IMR-90 (cell line): ENCODE results near the gene MGLL. TPM values are rescaled to one million over a fixed set of nuclear protein-coding genes. Genes with fewer than 3 reads are reported as not detected.
A peak's percentile ranks its signal among the peaks of the same experiment; 100 is the strongest.

Experiments used
- ATAC-seq: fragments of 200-7000 bp; cut with Tn5 transposase; 2 replicates; pipeline ENCODE4 v1.9.1; 2020; ENCODE audit warnings: low read depth, mild to moderate bottlenecking, moderate library complexity
- BruUV-seq: library from RNA; stranded (reverse); fragments of 400-500 nt; replicated peaks from 2 replicates; lab custom pipeline; 2021; lab: Mats Ljungman, UMichigan
- CTCF ChIA-PET: fragments of 300-600 bp; formaldehyde crosslinking; extraction: SDS; loops from one replicate; lab custom pipeline; 2021; ENCODE audit warnings: antibody characterized with exemption; lab: Yijun Ruan, JAX
- POLR2A ChIA-PET: fragments of 300-600 bp; sonication (Branson Sonifier 250); formaldehyde crosslinking; loops from one replicate; lab custom pipeline; 2022; ENCODE audit warnings: antibody characterized with exemption; ENCODE audit not compliant: unreplicated experiment; lab: Charles Lee
- DNase-seq: peaks from one replicate; pipeline ENCODE4 v3.0.0; 2013
- H2AFZ ChIP-seq: replicated peaks from 2 replicates; pipeline ENCODE3; 2013; ENCODE audit warnings: low read length, mild to moderate bottlenecking; ENCODE audit not compliant: poor library complexity
- H2AK5ac ChIP-seq: 2 replicates; pipeline ENCODE4 v1.6.1; 2013; ENCODE audit warnings: low read depth, low read length, inconsistent platforms
- H2AK9ac ChIP-seq: replicated peaks from 2 replicates; pipeline ENCODE3; 2013; ENCODE audit warnings: mild to moderate bottlenecking, low read depth, low read length, moderate library complexity; ENCODE audit not compliant: poor library complexity
- H2BK120ac ChIP-seq: 2 replicates; pipeline ENCODE4 v1.6.1; 2013; ENCODE audit warnings: low read depth, low read length, inconsistent platforms
- H2BK15ac ChIP-seq: 3 replicates; pipeline ENCODE4 v1.6.1; 2013; ENCODE audit warnings: low read depth, low read length, inconsistent platforms
- H2BK20ac ChIP-seq: 2 replicates; pipeline ENCODE4 v1.6.1; 2013; ENCODE audit warnings: low read depth, mild to moderate bottlenecking, inconsistent platforms, low read length, moderate library complexity
- H2BK5ac ChIP-seq: 2 replicates; pipeline ENCODE4 v1.6.1; 2013; ENCODE audit warnings: mild to moderate bottlenecking, low read depth, low read length, inconsistent platforms; ENCODE audit not compliant: poor library complexity, severe bottlenecking
- H3K14ac ChIP-seq: replicated peaks from 2 replicates; pipeline ENCODE4 v1.6.1; 2013; ENCODE audit warnings: low read depth, low read length, inconsistent platforms
- H3K18ac ChIP-seq: 2 replicates; pipeline ENCODE4 v1.6.1; 2013; ENCODE audit warnings: low read depth, low read length, control low read depth
- H3K23ac ChIP-seq: 2 replicates; pipeline ENCODE4 v1.6.1; 2013; ENCODE audit warnings: low read depth, low read length, inconsistent platforms
- H3K27ac ChIP-seq: 2 replicates; pipeline ENCODE4 v1.5.1; 2013; ENCODE audit warnings: mild to moderate bottlenecking, control low read depth, low read length; ENCODE audit not compliant: insufficient read depth
- H3K27me3 ChIP-seq: 2 replicates; pipeline ENCODE4 v1.6.1; 2013; ENCODE audit warnings: low read length; ENCODE audit not compliant: control insufficient read depth, insufficient read depth
- H3K36me3 ChIP-seq: 2 replicates; pipeline ENCODE4 v1.6.1; 2013; ENCODE audit warnings: low read length, mixed read lengths; ENCODE audit not compliant: control insufficient read depth, insufficient read depth
- H3K4ac ChIP-seq: 2 replicates; pipeline ENCODE4 v1.6.1; 2013; ENCODE audit warnings: low read depth, low read length, inconsistent platforms
- H3K4me1 ChIP-seq: 2 replicates; pipeline ENCODE4 v1.6.1; 2013; ENCODE audit warnings: low read length, mixed read lengths; ENCODE audit not compliant: control insufficient read depth, insufficient read depth
- H3K4me2 ChIP-seq: 2 replicates; pipeline ENCODE4 v1.6.1; 2013; ENCODE audit warnings: low read depth, mild to moderate bottlenecking, control low read depth, low read length, moderate library complexity
- H3K4me3 ChIP-seq: 2 replicates; pipeline ENCODE4 v1.5.1; 2013; ENCODE audit warnings: low read depth, mild to moderate bottlenecking, control low read depth, low read length, moderate library complexity; ENCODE audit not compliant: insufficient read depth
- H3K56ac ChIP-seq: 2 replicates; pipeline ENCODE4 v1.6.1; 2013; ENCODE audit warnings: low read length, inconsistent platforms; ENCODE audit not compliant: insufficient read depth; ENCODE audit errors: extremely low read depth
- H3K79me1 ChIP-seq, 2 experiments: 2 replicates each; pipeline ENCODE4 v1.6.1; 2013; ENCODE audit warnings: low read length in 2 of 2, inconsistent platforms in 1 of 2, low read depth in 1 of 2
- H3K9ac ChIP-seq: 2 replicates; pipeline ENCODE4 v1.6.1; 2013; ENCODE audit warnings: low read depth, low read length, control low read depth
- H3K9me1 ChIP-seq: 2 replicates; pipeline ENCODE4 v1.6.1; 2013; ENCODE audit warnings: low read length, inconsistent platforms; ENCODE audit not compliant: insufficient read depth
- H3K9me3 ChIP-seq: 2 replicates; pipeline ENCODE4 v1.6.1; 2013; ENCODE audit warnings: low read length; ENCODE audit not compliant: control insufficient read depth, insufficient read depth
- H4K20me1 ChIP-seq: 2 replicates; pipeline ENCODE4 v1.6.1; 2013; ENCODE audit warnings: low read length, inconsistent platforms; ENCODE audit not compliant: insufficient read depth
- H4K5ac ChIP-seq: 2 replicates; pipeline ENCODE4 v1.6.1; 2013; ENCODE audit warnings: mild to moderate bottlenecking, low read depth, low read length, control low read depth
- H4K8ac ChIP-seq, 2 experiments: 2 replicates each; pipeline ENCODE4 v1.6.1; 2013; ENCODE audit warnings: low read depth in 2 of 2, low read length in 2 of 2, control low read depth in 1 of 2, inconsistent platforms in 1 of 2
- H4K91ac ChIP-seq: 2 replicates; pipeline ENCODE4 v1.6.1; 2013; ENCODE audit warnings: low read depth, low read length, inconsistent platforms; ENCODE audit not compliant: insufficient read depth
- BHLHE40 ChIP-seq: fragments of 150-350 bp; IDR thresholded peaks from 2 replicates; pipeline ENCODE4 v1.6.1; 2016; ENCODE audit warnings: mild to moderate bottlenecking, low read depth, low read length
- CEBPB ChIP-seq: IDR thresholded peaks from 2 replicates; pipeline ENCODE4 v1.6.1; 2012; ENCODE audit warnings: low read depth, low read length, improper control_type of control experiment
- CHD1 ChIP-seq: IDR thresholded peaks from 2 replicates; pipeline ENCODE4 v1.6.1; 2012; ENCODE audit warnings: low read depth, low read length, improper control_type of control experiment
- FOS ChIP-seq: fragments of 150-350 bp; IDR thresholded peaks from 2 replicates; pipeline ENCODE4 v1.6.1; 2016; ENCODE audit warnings: low read depth, low read length
- MAFK ChIP-seq: IDR thresholded peaks from 2 replicates; pipeline ENCODE4 v1.6.1; 2012; ENCODE audit warnings: low read depth, low read length, improper control_type of control experiment
- MXI1 ChIP-seq: IDR thresholded peaks from 2 replicates; pipeline ENCODE4 v1.6.1; 2012; ENCODE audit warnings: low read depth, mild to moderate bottlenecking, low read length, moderate library complexity, borderline replicate concordance
- NFE2L2 ChIP-seq: fragments of 150-350 bp; IDR thresholded peaks from 2 replicates; pipeline ENCODE4 v1.6.1; 2016; ENCODE audit warnings: low read depth, mild to moderate bottlenecking, low read length
- RCOR1 ChIP-seq: IDR thresholded peaks from 2 replicates; pipeline ENCODE4 v1.6.1; 2012; ENCODE audit warnings: mild to moderate bottlenecking, low read length, improper control_type of control experiment; ENCODE audit not compliant: insufficient replicate concordance
- RFX5 ChIP-seq: IDR thresholded peaks from 2 replicates; pipeline ENCODE4 v1.8.0; 2012; ENCODE audit warnings: low read depth, mild to moderate bottlenecking, low read length, moderate library complexity
- WGBS, 2 experiments: methylation state at CpG; one replicate each; pipeline versions ENCODE4 v1.1.5 to v1.1.7; 2013; ENCODE audit warnings: missing lambda C conversion rate in 2 of 2; ENCODE audit not compliant: insufficient read length in 1 of 2; ENCODE audit errors: extremely low coverage in 2 of 2; 5-methylcytosine and 5-hydroxymethylcytosine counted together
- dilution Hi-C: fragments of 300-500 bp; cut with HindIII; formaldehyde crosslinking; loops from one replicate; pipeline ENCODE4 v1.14.3; 2018; ENCODE audit warnings: low sequenced_read_pairs; ENCODE audit not compliant: unreplicated experiment
- in situ Hi-C: fragments of 300-500 bp; cut with MboI; formaldehyde crosslinking; loops from 3 replicates; pipeline ENCODE4 v1.14.3; 2019; ENCODE audit warnings: low sequenced_read_pairs, inconsistent platforms, mixed read lengths
- intact Hi-C: fragments of 100-400 bp; cut with micrococcal nuclease; formaldehyde crosslinking; loops from 2 replicates; pipeline ENCODE4 v1.10.0; 2022
- polyA plus RNA-seq, 3 experiments: library from polyadenylated mRNA; depleted of rRNA; stranded (reverse); fragments of >200 nt; gene quantifications; 2 replicates each; pipeline ENCODE4 v1.2.3, GENCODE V29; 2012; ENCODE audit warnings: low replicate concordance in 1 of 3
- total RNA-seq: library from RNA; depleted of rRNA; stranded (reverse); fragments of >200 nt; gene quantifications from 2 replicates; pipeline ENCODE4 v1.2.3, GENCODE V29; 2012
- TF ChIP-seq, protein P1 (sequence below): fragments of 150-350 bp; IDR thresholded peaks from 2 replicates; pipeline ENCODE4 v1.6.1; 2017; ENCODE audit warnings: mild to moderate bottlenecking, antibody characterized with exemption, low read length, low read depth

Gene MGLL
- total and polyA plus RNA-seq, 2 of the 4 experiments (the other 2 are of a cell fraction), result 23.7 to 60.6 TPM

DNA sequence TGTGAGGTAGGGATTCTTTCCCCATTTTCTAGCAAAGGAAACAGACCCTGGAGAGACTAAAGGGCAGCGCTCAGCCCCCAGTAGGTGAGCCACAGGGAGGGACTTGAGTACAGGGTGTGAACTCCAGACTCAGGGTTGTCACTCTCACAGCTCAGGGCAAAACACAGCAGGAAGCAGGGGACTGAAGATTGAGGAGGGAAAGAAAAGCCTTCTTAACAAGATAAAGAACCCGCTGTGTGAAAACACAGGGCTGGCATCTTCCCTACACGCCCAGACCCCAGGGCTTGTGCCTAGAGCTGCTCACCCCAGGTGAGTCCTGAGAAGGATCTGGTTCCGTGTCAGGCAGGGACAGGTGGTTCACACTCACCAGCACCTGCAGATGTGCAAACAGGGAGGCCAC is 90.0 kb downstream of the MGLL start:
- Histone ChIP-seq H2AFZ (no peak overlapping the region), H3K4me2 (no peak overlapping the region), H2BK15ac (no peak overlapping the region), H3K23ac (no peak overlapping the region), H3K9ac (no peak overlapping the region), H3K14ac (no peak overlapping the region), H3K27ac (no peak overlapping the region), H4K5ac (no peak overlapping the region), H3K9me3 (no peaks in the 10 kb centered on the region), H4K20me1 (no peaks in the 10 kb centered on the region), H2BK120ac (no peak overlapping the region), H3K18ac (no peak overlapping the region), H3K4me1 (peaks cover 20% of the 10 kb centered on the region), H3K9me1 (peaks cover 33% of the 10 kb centered on the region), H2BK20ac (no peak overlapping the region), H2BK5ac (no peak overlapping the region), H3K4me3 (no peak overlapping the region), H3K4ac (no peak overlapping the region), H2AK5ac (peak overlapping the region; percentile 36; the same call in 1 of the 2 replicates), H3K27me3 (no peaks in the 10 kb centered on the region), H4K8ac (no peak overlapping the region; a peak in 1 of 4 replicates), H3K56ac (no peak overlapping the region), H3K36me3 (no peaks in the 10 kb centered on the region; the same call in 1 of the 2 replicates), H2AK9ac (no peak overlapping the region), H3K79me1 (peaks cover 41 to 62% of the 10 kb centered on the region in 2 experiments), H4K91ac (no peak overlapping the region)
- ChIA-PET POLR2A (no interaction called here), CTCF (interaction anchor here (0.6 kb wide), 1 partner anchor 1008 kb away, joined by 5 read pairs; no protein-coding TSS in a partner anchor)
- no TSS peak for BruUV-seq
- 80% methylated on average over 1 of the region's 4 CpGs; no CpG with 5 or more reads in 1 of the 2 experiments for WGBS, 2 experiments
- intact Hi-C loops (no loop called here), dilution Hi-C loops (no loop called here), in situ Hi-C loops (no loop called here)
- DNase-seq (no peak), ATAC-seq (no peak)
- TF ChIP-seq RFX5 (no peak), BHLHE40 (no peak), FOS (no peak), MXI1 (no peak), RCOR1 (no peak), MAFK (no peak), CHD1 (no peak), CEBPB (no peak), NFE2L2 (no peak)
- TF ChIP-seq, protein P1, sequence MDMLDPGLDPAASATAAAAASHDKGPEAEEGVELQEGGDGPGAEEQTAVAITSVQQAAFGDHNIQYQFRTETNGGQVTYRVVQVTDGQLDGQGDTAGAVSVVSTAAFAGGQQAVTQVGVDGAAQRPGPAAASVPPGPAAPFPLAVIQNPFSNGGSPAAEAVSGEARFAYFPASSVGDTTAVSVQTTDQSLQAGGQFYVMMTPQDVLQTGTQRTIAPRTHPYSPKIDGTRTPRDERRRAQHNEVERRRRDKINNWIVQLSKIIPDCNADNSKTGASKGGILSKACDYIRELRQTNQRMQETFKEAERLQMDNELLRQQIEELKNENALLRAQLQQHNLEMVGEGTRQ, result no peak
